Spleen (tissue), 7 donors: Measurements from ENCODE around the gene ZNF580.

ENCODE experiments used
- CTCF ChIP-seq, 11 experiments: fragments of 200-600 bp in 7 of 11; fragments of 450-650 bp in 4 of 11; sonication (generic) in 4 of 11; IDR thresholded peaks in 8 of 11; conservative IDR thresholded peaks in 3 of 11; 1 replicate in 7 of 11; 2 replicates in 4 of 11; pipeline versions ENCODE4 v1.4.0 to v1.8.0; 2016 to 2021; ENCODE audit warnings: antibody characterized with exemption in 11 of 11, inconsistent platforms in 4 of 11, mild to moderate bottlenecking in 1 of 11
- POLR2A ChIP-seq, 3 donors: fragments of 450-650 bp; IDR thresholded peaks; one replicate each; pipeline ENCODE4 v1.5.1; 2017; ENCODE audit warnings: antibody characterized with exemption in 3 of 3, mild to moderate bottlenecking in 1 of 3
- donor health status: DM: no; HTN: no; CAD: no; lungs with moderate emphysema.
- donor health status: DM: no; HTN: no; CAD: no.
- donor health status: DM: no; HTN: no; CAD: no.

GRCh38 chr19:55661826-55662225 is 21.0 kb downstream of the ZNF580 start:
- TF ChIP-seq CTCF (IDR thresholded peaks at IDR 0.05 in 8 of 11, conservative IDR thresholded peaks at IDR 0.05 in 3 of 11) (no peak), POLR2A (IDR thresholded peaks at IDR 0.05) (no peak)
